Brain microvascular endothelial cell (primary cell): Measurements from ENCODE around the gene KMT5B.

Experiments
- DNase-seq: peaks from one replicate; pipeline ENCODE4 v3.0.0-alpha.2; 2020
- H3K27ac ChIP-seq: fragments of 250-450 bp; sonication (Bioruptor Pico); 2 replicates; pipeline ENCODE4 v1.5.1; 2020; ENCODE audit warnings: mild to moderate bottlenecking, moderate library complexity
- H3K27me3 ChIP-seq: fragments of 250-450 bp; sonication (Bioruptor Pico); replicated peaks from 2 replicates; pipeline ENCODE4 v1.5.1; 2020; ENCODE audit warnings: mild to moderate bottlenecking
- H3K36me3 ChIP-seq: fragments of 250-450 bp; sonication (Bioruptor Pico); replicated peaks from 2 replicates; pipeline ENCODE4 v1.5.1; 2020; ENCODE audit warnings: mild to moderate bottlenecking
- H3K4me3 ChIP-seq: 2 replicates; pipeline ENCODE4 v1.5.1; 2011; ENCODE audit warnings: low read depth, mild to moderate bottlenecking, control low read depth, low read length, moderate library complexity
- CTCF ChIP-seq: IDR thresholded peaks from 2 replicates; pipeline ENCODE4 v1.5.1; 2011; ENCODE audit warnings: low read depth, mild to moderate bottlenecking, moderate library complexity, low read length, control low read depth, inconsistent platforms; ENCODE audit errors: missing control alignments
- in situ Hi-C: cut with HindIII; loops from 2 replicates; pipeline ENCODE4 v1.10.0; 2017; ENCODE audit warnings: low sequenced_read_pairs, low pct_ligation_motif_present

KMT5B gene

GRCh38 chr11:68142028-68142412 is 71.1 kb downstream of the KMT5B start:
- in situ Hi-C loops: no loop called here
- H3K36me3 ChIP-seq: no peaks in the 10 kb centered on the region
- no peak for TF ChIP-seq CTCF
- no peak overlapping the region for H3K27ac ChIP-seq
- DNase-seq: no peak
- H3K4me3 ChIP-seq: no peak overlapping the region
- no peaks in the 10 kb centered on the region for H3K27me3 ChIP-seq

- in situ Hi-C loops: no loop called here
Observed at GRCh38 chr11:68141246-68142027, 71.7 kb downstream of the KMT5B start.

GRCh38 chr11:68140496-68141245 is 72.4 kb downstream of the KMT5B start:
- H3K4me3 ChIP-seq: no peak overlapping the region
- no peak overlapping the region for H3K27ac ChIP-seq
- no peak for DNase-seq
- no peak for TF ChIP-seq CTCF
- in situ Hi-C loops: no loop called here
- H3K27me3 ChIP-seq: no peaks in the 10 kb centered on the region
- H3K36me3 ChIP-seq: no peaks in the 10 kb centered on the region

More at GRCh38 chr11:68141246-68142027, 71.7 kb downstream of the KMT5B start:
- Histone ChIP-seq H3K27me3 (no peaks in the 10 kb centered on the region), H3K36me3 (no peaks in the 10 kb centered on the region), H3K27ac (no peak overlapping the region), H3K4me3 (no peak overlapping the region)
- DNase-seq: no peak
- no peak for TF ChIP-seq CTCF

GRCh38 chr11:68138237-68138636 is 74.9 kb downstream of the KMT5B start:
- no peak for TF ChIP-seq CTCF
- Histone ChIP-seq H3K27ac (no peak overlapping the region), H3K4me3 (no peak overlapping the region), H3K36me3 (no peaks in the 10 kb centered on the region), H3K27me3 (no peaks in the 10 kb centered on the region)
- in situ Hi-C loops: no loop called here
- no peak for DNase-seq

GRCh38 chr11:68137833-68138232 is 75.3 kb downstream of the KMT5B start:
- TF ChIP-seq CTCF: no peak
- Histone ChIP-seq H3K27ac (no peak overlapping the region), H3K27me3 (no peaks in the 10 kb centered on the region), H3K4me3 (no peak overlapping the region), H3K36me3 (no peaks in the 10 kb centered on the region)
- in situ Hi-C loops: no loop called here
- no peak for DNase-seq

GRCh38 chr11:68136866-68137265 is 76.2 kb downstream of the KMT5B start:
- no peak for TF ChIP-seq CTCF
- no peaks in the 10 kb centered on the region for H3K27me3 ChIP-seq
- H3K4me3 ChIP-seq: no peak overlapping the region
- H3K27ac ChIP-seq: no peak overlapping the region
- no peak for DNase-seq
- in situ Hi-C loops: no loop called here
- no peaks in the 10 kb centered on the region for H3K36me3 ChIP-seq
